Muscle of leg (tissue), 11 donors: ENCODE results near the gene ARHGAP8. TPM values are rescaled to one million over a fixed set of nuclear protein-coding genes. Genes with fewer than 3 reads are reported as not detected.

Source experiments
- DNase-seq: peaks from one replicate; pipeline ENCODE4 v3.0.0; 2013
- H3K27ac ChIP-seq: one replicate; pipeline ENCODE4 v1.5.1; 2013; ENCODE audit warnings: mild to moderate bottlenecking, low read length, control low read depth
- H3K27me3 ChIP-seq: one replicate; pipeline ENCODE4 v1.6.1; 2013; ENCODE audit warnings: low read length; ENCODE audit not compliant: control insufficient read depth, insufficient read depth
- H3K36me3 ChIP-seq: one replicate; pipeline ENCODE4 v1.6.1; 2013; ENCODE audit warnings: low read length; ENCODE audit not compliant: control insufficient read depth, insufficient read depth
- H3K4me1 ChIP-seq: one replicate; pipeline ENCODE4 v1.6.1; 2013; ENCODE audit warnings: low read length; ENCODE audit not compliant: control insufficient read depth, insufficient read depth
- H3K4me3 ChIP-seq: one replicate; pipeline ENCODE4 v1.5.1; 2013; ENCODE audit warnings: low read length, control low read depth
- H3K9me3 ChIP-seq: replicated peaks from 2 replicates; pipeline ENCODE4 v1.6.1; 2013; ENCODE audit warnings: low read depth, low read length; ENCODE audit not compliant: control insufficient read depth
- WGBS: methylation state at CpG from one replicate; pipeline ENCODE4 v1.1.5; 2013; ENCODE audit warnings: missing lambda C conversion rate; ENCODE audit not compliant: insufficient coverage; 5-methylcytosine and 5-hydroxymethylcytosine counted together
- polyA plus RNA-seq, 8 donors: library from polyadenylated mRNA; unstranded; fragments of 120-200 nt; gene quantifications; one replicate each; pipeline versions ENCODE4 v1.2.1 to v1.2.3, GENCODE V29; 2013; ENCODE audit warnings: inconsistent platforms in 1 of 8, low replicate concordance in 1 of 8; ENCODE audit not compliant: insufficient read length in 8 of 8, insufficient read depth in 1 of 8
- total RNA-seq: library from RNA; stranded (reverse); fragments of 120-200 nt; gene quantifications from one replicate; pipeline ENCODE4 v1.2.4, GENCODE V29; 2013

The ARHGAP8 gene
- total and polyA plus RNA-seq, 9 donors: 0.76 to 2.8 (median 1.1) TPM

DNA sequence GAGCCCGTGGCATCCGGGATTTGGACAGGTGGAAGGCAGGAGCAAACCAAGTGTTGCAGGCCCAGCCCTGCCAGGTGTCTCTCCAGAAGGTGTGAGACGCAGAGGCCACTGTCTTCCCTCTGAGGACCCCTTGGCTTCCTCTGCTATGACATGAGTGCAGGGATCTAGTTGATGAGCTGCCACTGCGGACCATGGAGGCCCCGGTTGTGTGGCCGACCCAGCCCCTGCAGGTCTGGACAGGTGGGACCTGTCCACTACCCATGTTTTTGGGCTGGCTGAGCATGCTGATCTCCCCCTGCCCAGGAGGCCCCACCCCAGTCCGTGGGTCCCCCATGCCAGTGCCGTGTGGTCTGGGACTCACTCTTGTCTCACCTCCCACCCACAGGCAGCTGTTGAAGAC lies 27.5 kb upstream of the ARHGAP8 start:
- Histone ChIP-seq H3K36me3 (peaks cover 41% of the 10 kb centered on the region), H3K4me1 (peaks cover 28% of the 10 kb centered on the region), H3K27me3 (no peaks in the 10 kb centered on the region), H3K27ac (no peak overlapping the region), H3K9me3 (no peaks in the 10 kb centered on the region), H3K4me3 (no peak overlapping the region)
- no peak for DNase-seq
- WGBS: 76% methylated on average over 8 of the region's 8 CpGs

DNA sequence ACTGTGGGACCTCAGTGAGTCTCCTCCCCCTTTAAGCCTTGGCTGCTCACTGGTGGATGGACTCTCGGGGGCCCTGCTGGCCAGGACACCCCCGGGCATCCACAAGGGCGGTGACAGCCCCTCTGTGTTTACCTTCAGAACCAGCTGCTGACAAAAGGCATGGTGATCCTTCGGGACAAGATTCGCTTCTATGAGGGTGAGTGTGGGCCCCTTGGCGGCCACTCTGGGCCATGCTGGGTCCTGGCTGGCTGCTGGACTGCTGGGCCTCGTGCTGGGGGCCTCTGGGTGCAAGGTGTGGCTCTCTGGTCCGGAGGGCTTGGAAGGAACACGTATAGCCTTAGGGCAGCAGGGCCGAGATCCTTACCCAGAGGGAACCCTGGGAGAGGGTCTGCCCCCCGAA lies 25.9 kb upstream of the ARHGAP8 start:
- Histone ChIP-seq H3K27me3 (no peaks in the 10 kb centered on the region), H3K27ac (no peak overlapping the region), H3K4me1 (peaks cover 34% of the 10 kb centered on the region), H3K4me3 (no peak overlapping the region), H3K36me3 (peaks cover 41% of the 10 kb centered on the region), H3K9me3 (no peaks in the 10 kb centered on the region)
- 83% methylated on average over 8 of the region's 11 CpGs for WGBS
- DNase-seq: no peak

DNA sequence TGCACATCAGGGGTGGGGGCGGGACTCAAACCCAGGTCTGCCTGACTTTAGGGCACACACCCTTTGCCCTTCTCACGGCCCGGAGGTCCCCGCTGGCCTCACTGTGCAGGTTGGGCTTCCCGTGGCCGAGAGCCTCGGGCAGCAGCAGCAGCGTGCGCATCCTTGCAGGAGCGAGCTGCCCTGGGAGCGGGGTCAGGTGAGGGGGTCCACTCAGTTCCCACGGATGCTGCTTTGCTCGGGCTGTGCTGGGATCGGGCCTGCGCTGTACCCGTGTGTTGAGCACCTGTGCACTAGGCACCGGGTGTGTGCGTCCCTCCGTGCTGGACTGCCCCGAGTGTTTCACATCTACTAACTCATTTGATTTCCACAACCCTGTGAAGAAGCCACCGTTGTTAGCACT lies 25.2 kb upstream of the ARHGAP8 start:
- no peak for DNase-seq
- H3K27me3 ChIP-seq: no peaks in the 10 kb centered on the region
- WGBS: 83% methylated on average over 17 of the region's 21 CpGs

GRCh38 chr22:44727709-44728108 lies 24.7 kb upstream of the ARHGAP8 start:
- no peak overlapping the region for H3K4me3 ChIP-seq
- no peaks in the 10 kb centered on the region for H3K27me3 ChIP-seq
- no peaks in the 10 kb centered on the region for H3K9me3 ChIP-seq
- peaks cover 47% of the 10 kb centered on the region for H3K36me3 ChIP-seq
- DNase-seq: no peak
- H3K27ac ChIP-seq: no peak overlapping the region
- WGBS: 86% methylated on average over 10 of the region's 13 CpGs
- peaks cover 43% of the 10 kb centered on the region for H3K4me1 ChIP-seq

More for the DNA sequence above, 25.2 kb upstream of the ARHGAP8 start:
- Histone ChIP-seq H3K4me1 (peaks cover 41% of the 10 kb centered on the region), H3K36me3 (peaks cover 46% of the 10 kb centered on the region), H3K4me3 (no peak overlapping the region), H3K27ac (no peak overlapping the region), H3K9me3 (no peaks in the 10 kb centered on the region)

- H3K4me1 ChIP-seq: peaks cover 43% of the 10 kb centered on the region
- no peaks in the 10 kb centered on the region for H3K27me3 ChIP-seq
- H3K9me3 ChIP-seq: no peaks in the 10 kb centered on the region
- peaks cover 51% of the 10 kb centered on the region for H3K36me3 ChIP-seq
- H3K4me3 ChIP-seq: no peak overlapping the region
- peak; percentile 93 for DNase-seq
- WGBS: 12% methylated on average over 21 of the region's 21 CpGs
- H3K27ac ChIP-seq: peak overlapping the region; percentile 93
Observed at GRCh38 chr22:44728761-44729324, 23.5 kb upstream of the ARHGAP8 start.

DNA sequence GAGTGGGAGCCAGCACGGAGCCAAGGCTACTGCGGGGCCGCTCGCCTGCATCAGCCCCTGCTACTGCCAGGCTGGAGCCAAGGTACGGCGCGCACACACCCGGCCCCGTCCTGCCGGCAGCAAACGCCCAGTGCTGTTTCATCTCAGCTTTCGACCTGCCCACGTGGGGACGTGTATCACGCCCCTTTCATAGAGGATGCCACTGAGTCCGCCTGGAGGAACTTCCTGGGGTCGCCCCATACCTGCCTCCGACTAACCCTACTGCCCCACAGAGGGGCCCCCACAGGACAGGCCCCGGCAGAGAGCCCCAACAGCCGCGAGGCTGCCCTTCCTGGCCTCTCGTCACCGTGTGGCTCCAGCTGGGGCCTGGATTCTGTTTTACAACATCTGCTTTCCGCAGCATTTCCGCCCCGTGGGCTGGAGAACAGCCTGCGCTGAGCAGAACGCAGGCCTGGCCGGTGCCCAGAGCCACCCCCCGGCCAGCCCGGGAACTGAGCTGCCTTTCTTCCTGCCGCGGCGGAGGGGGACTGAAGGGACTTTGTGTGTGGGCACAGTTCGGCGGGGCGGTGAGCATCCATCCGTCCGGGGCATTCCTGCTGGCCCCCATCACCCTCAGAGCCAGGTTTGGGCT lies 22.9 kb upstream of the ARHGAP8 start:
- H3K9me3 ChIP-seq: no peaks in the 10 kb centered on the region
- H3K27ac ChIP-seq: peak overlapping the region; percentile 93
- H3K27me3 ChIP-seq: no peaks in the 10 kb centered on the region
- peak overlapping the region; percentile 9 for H3K4me3 ChIP-seq
- peak; percentile 96 for DNase-seq
- 6% methylated on average over 35 of the region's 39 CpGs for WGBS
- H3K36me3 ChIP-seq: peaks cover 51% of the 10 kb centered on the region
- H3K4me1 ChIP-seq: peaks cover 43% of the 10 kb centered on the region

GRCh38 chr22:44730022-44730393 lies 22.4 kb upstream of the ARHGAP8 start:
- H3K36me3 ChIP-seq: peaks cover 50% of the 10 kb centered on the region
- peak; percentile 76 for DNase-seq
- H3K27me3 ChIP-seq: no peaks in the 10 kb centered on the region
- H3K27ac ChIP-seq: peak overlapping the region; percentile 93
- WGBS: 16% methylated on average over 11 of the region's 14 CpGs
- H3K4me3 ChIP-seq: peak overlapping the region; percentile 9
- peaks cover 43% of the 10 kb centered on the region for H3K4me1 ChIP-seq
- H3K9me3 ChIP-seq: no peaks in the 10 kb centered on the region

DNA sequence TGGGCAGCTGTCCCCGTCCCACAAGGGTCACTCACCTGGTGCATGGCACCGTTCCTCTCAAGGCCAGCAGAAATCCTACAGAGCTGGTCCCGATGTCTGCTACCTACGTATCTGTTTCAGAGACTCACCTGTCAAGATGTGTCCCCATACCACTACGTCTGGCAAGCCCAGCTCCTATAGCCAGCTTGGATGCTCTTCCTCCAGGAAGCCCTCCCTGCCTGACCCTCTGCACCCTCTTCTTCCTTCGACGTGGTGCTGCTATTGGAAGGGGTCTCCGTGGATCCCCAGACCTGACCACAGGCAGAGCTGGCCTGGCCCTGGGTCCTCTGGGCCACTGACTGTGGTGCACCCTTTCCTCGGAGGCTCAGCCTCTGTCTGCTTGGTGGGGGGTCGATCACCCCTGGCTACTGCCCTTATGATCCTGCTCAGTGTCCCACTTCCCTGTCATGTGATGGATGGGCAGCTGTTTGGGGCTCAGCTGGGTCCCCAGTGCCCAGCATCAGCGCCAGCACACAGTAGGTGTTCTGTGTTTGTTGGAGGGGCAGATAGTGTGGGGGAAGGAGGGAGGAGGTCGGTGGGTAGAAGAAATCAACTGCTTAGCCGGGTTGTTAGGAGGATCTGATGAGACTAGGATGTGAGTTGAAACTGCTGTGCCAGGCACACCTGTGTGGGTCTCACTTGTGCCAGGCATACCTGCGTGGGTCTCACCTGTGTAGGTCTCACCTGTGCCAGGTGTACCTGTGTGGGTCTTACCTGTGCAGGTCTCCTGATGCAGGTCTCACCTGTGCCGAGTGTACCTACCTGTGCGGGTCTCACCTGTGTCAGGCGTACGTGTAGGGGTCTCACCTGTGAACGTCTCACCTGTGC lies 21.7 kb upstream of the ARHGAP8 start:
- Histone ChIP-seq H3K36me3 (peaks cover 45% of the 10 kb centered on the region), H3K4me3 (no peak overlapping the region), H3K9me3 (no peaks in the 10 kb centered on the region), H3K4me1 (peaks cover 46% of the 10 kb centered on the region), H3K27me3 (no peaks in the 10 kb centered on the region), H3K27ac (peak overlapping the region; percentile 93)
- 78% methylated on average over 16 of the region's 19 CpGs for WGBS
- DNase-seq: no peak

- no peak for DNase-seq
- Histone ChIP-seq H3K4me1 (peaks cover 54% of the 10 kb centered on the region), H3K27ac (no peak overlapping the region), H3K9me3 (no peaks in the 10 kb centered on the region), H3K4me3 (no peak overlapping the region), H3K36me3 (peaks cover 38% of the 10 kb centered on the region), H3K27me3 (peaks cover 3% of the 10 kb centered on the region)
- WGBS: 70% methylated on average over 7 of the region's 7 CpGs
Observed at GRCh38 chr22:44731357-44731970, 20.9 kb upstream of the ARHGAP8 start.

GRCh38 chr22:44732017-44732561 lies 20.3 kb upstream of the ARHGAP8 start:
- H3K27me3 ChIP-seq: peaks cover 9% of the 10 kb centered on the region
- H3K4me3 ChIP-seq: no peak overlapping the region
- H3K9me3 ChIP-seq: no peaks in the 10 kb centered on the region
- H3K4me1 ChIP-seq: peaks cover 60% of the 10 kb centered on the region
- no peak for DNase-seq
- 71% methylated on average over 16 of the region's 21 CpGs for WGBS
- H3K36me3 ChIP-seq: peaks cover 32% of the 10 kb centered on the region
- H3K27ac ChIP-seq: no peak overlapping the region
